ENCODE results near the gene DNAJC16. TPM values are rescaled to one million over a fixed set of nuclear protein-coding genes. Genes with fewer than 3 reads are reported as not detected.

Gene DNAJC16
- total and polyA plus RNA-seq, 2 of the 13 experiments (the other 11 are each of a cell fraction or from before 2014, with no cell fraction given), result 11.4 to 15.4 TPM

DNA sequence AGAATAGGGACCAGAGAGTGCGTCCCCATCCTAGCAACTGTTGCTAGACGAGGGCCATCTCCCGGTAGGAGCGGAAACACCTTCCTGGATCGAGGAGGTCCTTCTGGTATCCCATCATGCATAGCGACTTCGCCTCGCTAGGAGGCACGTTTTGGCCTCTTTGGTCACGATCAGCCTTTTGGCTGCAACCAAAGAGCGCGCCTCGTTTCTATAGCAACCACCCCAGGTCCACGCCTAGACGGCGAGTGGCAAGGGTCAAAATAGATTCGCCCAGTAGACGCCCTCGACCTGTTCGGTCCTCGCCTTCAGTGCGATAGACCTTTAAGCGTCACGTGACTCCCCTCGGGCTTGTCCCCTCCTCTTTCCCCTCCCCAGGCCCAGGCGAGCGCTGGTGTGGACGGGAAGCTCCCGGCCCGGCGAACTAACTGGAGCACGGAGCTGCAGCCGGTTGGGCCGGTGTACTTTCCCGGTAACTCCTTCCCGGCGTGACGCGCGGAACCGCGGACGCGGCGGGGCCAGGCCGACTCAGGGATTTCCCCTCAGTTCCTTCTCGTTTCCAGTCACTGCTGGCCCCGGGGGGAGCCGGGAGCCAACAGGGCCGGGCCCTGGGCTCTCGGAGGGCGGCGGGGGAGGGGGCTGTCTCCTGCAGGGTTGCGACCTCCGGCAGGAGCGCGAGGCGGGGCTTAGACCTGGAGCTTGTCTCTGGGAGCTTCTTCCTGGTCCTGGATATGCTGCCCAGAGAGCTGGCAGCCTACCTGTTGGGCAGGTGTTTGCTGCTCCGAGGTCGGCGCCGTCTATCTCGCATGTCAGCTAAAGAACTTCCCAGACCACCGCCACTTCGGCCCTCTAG, at the start of gene DNAJC16 (continued):
- peak; percentile 72 for TF ChIP-seq SKI (IDR thresholded peaks at IDR 0.05; ENCODE audit: partially characterized antibody)
- no peak for TF ChIP-seq PRPF4 (IDR thresholded peaks at IDR 0.05; ENCODE audit: low read depth, low read length, poor library complexity, severe bottlenecking)
- no peak for TF ChIP-seq MAFG (CRISPR knock-in tag; IDR thresholded peaks at IDR 0.05)
- TF ChIP-seq, protein P1, sequence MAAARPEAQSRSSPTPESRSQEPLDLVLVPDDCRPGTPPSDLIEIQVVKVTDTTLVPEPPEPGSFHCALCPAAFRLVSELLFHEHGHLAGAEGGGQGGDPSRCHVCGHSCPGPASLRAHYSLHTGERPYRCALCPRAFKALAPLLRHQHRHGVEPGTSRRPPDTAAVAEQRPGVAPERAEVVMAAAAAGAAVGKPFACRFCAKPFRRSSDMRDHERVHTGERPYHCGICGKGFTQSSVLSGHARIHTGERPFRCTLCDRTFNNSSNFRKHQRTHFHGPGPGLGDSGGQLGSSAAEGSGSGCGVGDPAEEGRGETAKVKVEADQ (CRISPR knock-in tag; IDR thresholded peaks at IDR 0.05; ENCODE audit: borderline replicate concordance), result no peak; the same call in 1 of the 2 replicates
- no peak for TF ChIP-seq IKZF1 (IDR thresholded peaks at IDR 0.05)
- TF ChIP-seq MIER3 (CRISPR knock-in tag; IDR thresholded peaks at IDR 0.05; ENCODE audit: borderline replicate concordance), result peak; percentile 90
- peak; percentile 69; the same call in 1 of the 2 replicates for TF ChIP-seq ZNF891 (CRISPR knock-in tag; IDR thresholded peaks at IDR 0.05)
- no peak for TF ChIP-seq ISX (CRISPR knock-in tag; conservative IDR thresholded peaks at IDR 0.05)
- TF ChIP-seq ZFAT (CRISPR knock-in tag; conservative IDR thresholded peaks at IDR 0.05), result no peak
- peak; percentile 97 for TF ChIP-seq BHLHE40 (IDR thresholded peaks at IDR 0.05; ENCODE audit: low read length)
- TF ChIP-seq ZNF747 (CRISPR knock-in tag; IDR thresholded peaks at IDR 0.05; ENCODE audit: borderline replicate concordance), result peak; percentile 71; the same call in 1 of the 2 replicates
- no peak for TF ChIP-seq GLI4 (CRISPR knock-in tag; IDR thresholded peaks at IDR 0.05; ENCODE audit: borderline replicate concordance)
- no peak for TF ChIP-seq ZSCAN20 (CRISPR knock-in tag; IDR thresholded peaks at IDR 0.05; ENCODE audit: borderline replicate concordance)
- peak; percentile 99 for TF ChIP-seq PHF8 (CRISPR knock-in tag; IDR thresholded peaks at IDR 0.05)
- TF ChIP-seq MTF2 (CRISPR knock-in tag; IDR thresholded peaks at IDR 0.05; ENCODE audit: borderline replicate concordance), result no peak; the same call in 1 of the 2 replicates
- peak; percentile 79; the same call in 1 of the 2 replicates for TF ChIP-seq SMYD3 (CRISPR knock-in tag; IDR thresholded peaks at IDR 0.05)
- TF ChIP-seq HMG20A (CRISPR knock-in tag; IDR thresholded peaks at IDR 0.05; ENCODE audit: borderline replicate concordance), result no peak; the same call in 1 of the 2 replicates
- TF ChIP-seq, protein P2, sequence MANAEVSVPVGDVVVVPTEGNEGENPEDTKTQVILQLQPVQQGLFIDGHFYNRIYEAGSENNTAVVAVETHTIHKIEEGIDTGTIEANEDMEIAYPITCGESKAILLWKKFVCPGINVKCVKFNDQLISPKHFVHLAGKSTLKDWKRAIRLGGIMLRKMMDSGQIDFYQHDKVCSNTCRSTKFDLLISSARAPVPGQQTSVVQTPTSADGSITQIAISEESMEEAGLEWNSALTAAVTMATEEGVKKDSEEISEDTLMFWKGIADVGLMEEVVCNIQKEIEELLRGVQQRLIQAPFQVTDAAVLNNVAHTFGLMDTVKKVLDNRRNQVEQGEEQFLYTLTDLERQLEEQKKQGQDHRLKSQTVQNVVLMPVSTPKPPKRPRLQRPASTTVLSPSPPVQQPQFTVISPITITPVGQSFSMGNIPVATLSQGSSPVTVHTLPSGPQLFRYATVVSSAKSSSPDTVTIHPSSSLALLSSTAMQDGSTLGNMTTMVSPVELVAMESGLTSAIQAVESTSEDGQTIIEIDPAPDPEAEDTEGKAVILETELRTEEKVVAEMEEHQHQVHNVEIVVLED (CRISPR knock-in tag; IDR thresholded peaks at IDR 0.05; ENCODE audit: borderline replicate concordance), result peak; percentile 98
- peak; percentile 25; the same call in 1 of the 2 replicates for TF ChIP-seq HOXD1 (CRISPR knock-in tag; IDR thresholded peaks at IDR 0.05)
- TF ChIP-seq KLF15 (CRISPR knock-in tag; IDR thresholded peaks at IDR 0.05; ENCODE audit: borderline replicate concordance), result no peak
- TF ChIP-seq HNRNPH1 (optimal IDR thresholded peaks at IDR 0.05; ENCODE audit: low read depth, low read length), result no peak
- TF ChIP-seq, protein P3, sequence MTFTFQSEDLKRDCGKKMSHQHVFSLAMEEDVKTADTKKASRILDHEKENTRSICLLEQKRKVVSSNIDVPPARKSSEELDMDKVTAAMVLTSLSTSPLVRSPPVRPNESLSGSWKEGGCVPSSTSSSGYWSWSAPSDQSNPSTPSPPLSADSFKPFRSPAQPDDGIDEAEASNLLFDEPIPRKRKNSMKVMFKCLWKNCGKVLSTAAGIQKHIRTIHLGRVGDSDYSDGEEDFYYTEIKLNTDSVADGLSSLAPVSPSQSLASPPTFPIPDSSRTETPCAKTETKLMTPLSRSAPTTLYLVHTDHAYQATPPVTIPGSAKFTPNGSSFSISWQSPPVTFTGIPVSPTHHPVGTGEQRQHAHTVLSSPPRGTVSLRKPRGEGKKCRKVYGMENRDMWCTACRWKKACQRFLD (CRISPR knock-in tag; IDR thresholded peaks at IDR 0.05; ENCODE audit: borderline replicate concordance), result peak; percentile 75; the same call in 1 of the 2 replicates
- TF ChIP-seq POLR2AphosphoS2 (IDR thresholded peaks at IDR 0.05; ENCODE audit: low read depth, low read length), result no peak
- no peak for TF ChIP-seq ZNF251 (CRISPR knock-in tag; IDR thresholded peaks at IDR 0.05)
- TF ChIP-seq MTA1 (CRISPR knock-in tag; IDR thresholded peaks at IDR 0.05; ENCODE audit: borderline replicate concordance), result peak; percentile 74; the same call in 1 of the 2 replicates
- TF ChIP-seq ZNF484 (CRISPR knock-in tag; IDR thresholded peaks at IDR 0.05; ENCODE audit: borderline replicate concordance, low read depth), result no peak
- TF ChIP-seq ZSCAN29 (CRISPR knock-in tag; conservative IDR thresholded peaks at IDR 0.05), result no peak
- peak; percentile 85 for TF ChIP-seq HIVEP1 (CRISPR knock-in tag; IDR thresholded peaks at IDR 0.05)

Data from HepG2 (cell line).